ENCODE data around the gene UGT1A9.
A peak's percentile ranks its signal among the peaks of the same experiment; 100 is the strongest.
"Not testable (repeated sequence)": the region's sequence is repeated elsewhere in the genome, so short reads cannot be mapped to it uniquely, and the experiment has no call there.

Gene UGT1A9

DNA sequence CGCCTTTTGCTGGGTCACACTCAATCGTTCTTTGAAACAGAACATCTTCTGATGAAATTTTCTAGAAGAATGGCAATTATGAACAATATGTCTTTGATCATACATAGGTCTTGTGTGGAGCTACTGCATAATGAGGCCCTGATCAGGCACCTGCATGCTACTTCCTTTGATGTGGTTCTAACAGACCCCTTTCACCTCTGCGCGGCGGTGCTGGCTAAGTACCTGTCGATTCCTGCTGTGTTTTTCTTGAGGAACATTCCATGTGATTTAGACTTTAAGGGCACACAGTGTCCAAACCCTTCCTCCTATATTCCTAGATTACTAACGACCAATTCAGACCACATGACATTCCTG lies 41.5 kb downstream of the UGT1A9 start:
- no peak for DNase-seq

DNA sequence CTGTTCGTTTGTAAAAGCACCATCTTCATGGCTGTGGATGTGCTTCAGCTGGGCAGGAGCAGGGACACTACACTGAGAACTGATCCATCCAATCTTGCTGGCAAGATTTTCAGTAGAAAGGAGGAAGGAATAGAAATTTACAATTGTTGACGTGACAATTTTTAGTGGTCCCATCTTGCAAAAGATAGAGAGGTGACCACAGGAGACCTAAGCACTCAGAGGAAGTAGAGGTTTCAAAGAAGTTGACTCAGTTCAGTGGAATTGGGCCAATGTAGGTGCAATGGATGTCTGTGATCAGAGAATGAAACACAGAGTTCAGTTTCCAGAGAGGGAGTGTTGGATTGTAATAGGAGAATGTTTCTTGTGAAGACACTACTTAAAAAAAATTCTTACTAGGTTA lies 42.4 kb downstream of the UGT1A9 start:
- no peak for DNase-seq

DNA sequence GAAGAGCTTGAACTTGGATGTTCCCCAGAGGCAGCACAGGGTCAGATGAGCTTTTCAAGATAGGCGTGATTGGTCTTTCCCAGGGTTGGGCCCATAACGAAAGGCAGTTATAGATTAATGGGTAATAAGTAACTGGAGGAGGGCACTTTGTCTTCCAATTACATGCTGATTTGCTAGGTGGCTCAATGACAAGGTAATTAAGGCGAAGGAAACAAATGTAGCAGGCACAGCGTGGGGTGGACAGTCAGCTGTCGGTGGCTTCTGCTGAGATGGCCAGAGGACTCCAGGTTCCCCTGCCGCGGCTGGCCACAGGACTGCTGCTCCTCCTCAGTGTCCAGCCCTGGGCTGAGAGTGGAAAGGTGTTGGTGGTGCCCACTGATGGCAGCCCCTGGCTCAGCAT lies 46.9 kb downstream of the UGT1A9 start, which contains the start of gene UGT1A4:
Gene UGT1A4 (plus strand): TSS at position 185 of the 400 bp plus-strand sequence. CDS start 85 bp downstream, at position 270.
- peak in 1 of 3 experiments; percentile 7 for DNase-seq

DNA sequence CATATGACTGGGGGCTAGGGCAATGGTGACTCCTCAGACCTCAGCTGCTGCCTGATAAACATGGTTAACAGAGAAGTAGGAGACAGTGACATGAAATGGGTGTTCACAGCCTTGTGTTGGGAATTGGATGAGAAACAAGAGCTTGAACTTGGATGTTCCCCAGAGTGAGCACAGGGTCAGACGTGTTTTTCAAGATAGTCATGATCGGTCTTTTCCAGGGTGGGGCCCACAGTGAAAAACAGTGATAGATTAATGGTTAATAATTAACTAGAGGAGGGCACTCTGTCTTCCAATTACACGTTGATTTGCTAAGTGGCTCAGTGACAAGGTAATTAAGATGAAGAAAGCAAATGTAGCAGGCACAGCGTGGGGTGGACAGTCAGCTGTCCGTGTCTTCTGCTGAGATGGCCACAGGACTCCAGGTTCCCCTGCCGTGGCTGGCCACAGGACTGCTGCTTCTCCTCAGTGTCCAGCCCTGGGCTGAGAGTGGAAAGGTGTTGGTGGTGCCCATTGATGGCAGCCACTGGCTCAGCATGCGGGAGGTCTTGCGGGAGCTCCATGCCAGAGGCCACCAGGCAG lies 57.1 kb downstream of the UGT1A9 start, which contains the start of gene UGT1A3:
Gene UGT1A3 (plus strand): TSS at position 320 of the 579 bp plus-strand sequence. CDS start 85 bp downstream, at position 405.
- DNase-seq = no peak

DNA sequence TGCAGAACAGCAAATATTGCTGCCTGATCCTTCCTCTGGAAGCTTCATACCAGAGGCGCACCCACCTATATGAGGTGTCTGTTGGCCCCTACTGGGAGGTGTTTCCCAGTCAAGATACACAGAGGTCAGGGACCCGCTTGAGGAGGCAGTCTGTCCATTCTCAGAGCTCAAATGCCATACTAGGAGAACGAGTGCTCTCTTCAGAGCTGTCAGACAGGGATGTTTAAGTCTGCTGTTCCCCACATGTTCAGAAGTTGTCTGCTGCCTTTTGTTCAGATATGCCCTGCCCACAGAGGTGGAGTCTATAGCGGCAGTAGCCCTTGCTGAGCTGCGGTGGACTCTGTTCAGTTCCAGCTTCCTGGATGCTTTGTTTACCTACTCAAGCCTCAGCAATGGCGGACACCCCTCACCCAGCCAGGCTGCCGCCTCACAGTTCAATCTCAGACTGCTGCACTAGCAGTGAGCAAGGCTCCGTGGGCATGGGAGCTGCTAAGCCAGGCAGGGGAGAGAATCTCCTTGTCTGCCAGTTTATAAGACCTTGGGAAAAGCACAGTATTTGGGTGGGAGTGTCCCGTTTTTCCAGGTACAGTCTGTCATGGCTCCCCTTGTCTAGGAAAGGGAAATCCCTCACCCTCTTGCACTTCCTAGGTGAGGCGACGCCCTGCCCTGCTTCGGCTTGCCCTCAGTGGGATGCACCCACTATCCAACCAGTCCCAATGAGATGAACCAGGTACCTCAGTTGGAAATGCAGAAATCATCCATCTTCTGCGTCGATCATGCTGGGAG lies 65.4 kb downstream of the UGT1A9 start:
- DNase-seq = peak in 1 of 3 experiments; percentile 14

DNA sequence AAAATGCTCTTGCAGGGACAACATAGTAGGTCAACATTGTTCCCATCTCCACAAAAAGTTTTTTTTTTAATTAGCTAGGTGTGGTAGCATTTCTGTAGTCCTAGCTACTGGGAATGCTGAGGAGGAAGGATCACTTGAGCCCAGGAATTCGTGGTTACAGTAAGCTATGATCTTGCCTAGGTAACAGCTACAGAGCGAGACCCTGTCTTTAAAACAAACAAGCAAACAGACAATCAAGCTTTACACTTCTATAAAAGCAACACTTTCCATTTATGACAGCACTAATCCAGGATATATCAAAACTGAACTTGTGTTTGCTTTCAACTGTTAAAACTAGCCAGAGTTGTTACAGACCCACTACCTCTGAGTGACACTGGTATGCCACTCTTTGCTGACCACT lies 69.2 kb downstream of the UGT1A9 start:
- no peak for DNase-seq

DNA sequence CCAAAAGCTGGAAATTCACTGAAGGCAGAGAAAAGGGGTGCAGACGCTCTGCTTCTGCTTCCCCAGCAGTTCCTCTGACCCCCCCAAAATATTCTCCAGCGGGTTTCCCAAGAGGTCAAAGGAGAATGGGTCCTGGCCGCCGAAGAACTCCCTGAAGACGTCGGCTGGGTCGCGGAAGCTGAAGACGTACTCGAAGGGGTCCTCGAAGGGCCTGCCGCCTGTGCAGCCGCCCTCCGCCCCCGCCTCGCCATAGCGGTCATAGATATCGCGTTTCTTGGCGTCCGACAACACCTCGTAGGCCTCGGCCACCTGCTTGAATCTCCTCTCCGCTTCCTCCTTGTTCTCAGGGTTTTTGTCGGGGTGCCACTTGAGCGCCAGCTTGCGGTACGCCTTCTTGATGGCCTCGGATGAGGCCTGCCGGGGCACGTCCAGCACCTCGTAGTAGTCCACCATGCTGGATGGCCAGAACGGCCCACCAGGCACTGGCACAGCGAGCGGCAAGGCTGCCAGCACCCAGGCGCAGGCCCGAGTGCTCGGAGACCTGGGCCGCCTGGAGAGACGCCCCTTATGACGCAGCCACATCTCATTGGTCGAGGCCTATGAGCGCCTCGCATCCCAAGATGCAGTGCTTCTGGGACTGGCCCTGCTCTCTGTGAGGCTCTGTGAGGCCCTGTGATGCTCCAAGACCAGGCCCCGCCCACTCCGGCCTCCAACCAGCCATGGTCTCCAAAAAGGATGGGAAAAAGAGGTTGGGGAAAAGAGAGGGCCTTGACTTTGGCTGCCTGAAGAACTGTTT lies 72.0 kb downstream of the UGT1A9 start:
- DNase-seq = no peak

DNA sequence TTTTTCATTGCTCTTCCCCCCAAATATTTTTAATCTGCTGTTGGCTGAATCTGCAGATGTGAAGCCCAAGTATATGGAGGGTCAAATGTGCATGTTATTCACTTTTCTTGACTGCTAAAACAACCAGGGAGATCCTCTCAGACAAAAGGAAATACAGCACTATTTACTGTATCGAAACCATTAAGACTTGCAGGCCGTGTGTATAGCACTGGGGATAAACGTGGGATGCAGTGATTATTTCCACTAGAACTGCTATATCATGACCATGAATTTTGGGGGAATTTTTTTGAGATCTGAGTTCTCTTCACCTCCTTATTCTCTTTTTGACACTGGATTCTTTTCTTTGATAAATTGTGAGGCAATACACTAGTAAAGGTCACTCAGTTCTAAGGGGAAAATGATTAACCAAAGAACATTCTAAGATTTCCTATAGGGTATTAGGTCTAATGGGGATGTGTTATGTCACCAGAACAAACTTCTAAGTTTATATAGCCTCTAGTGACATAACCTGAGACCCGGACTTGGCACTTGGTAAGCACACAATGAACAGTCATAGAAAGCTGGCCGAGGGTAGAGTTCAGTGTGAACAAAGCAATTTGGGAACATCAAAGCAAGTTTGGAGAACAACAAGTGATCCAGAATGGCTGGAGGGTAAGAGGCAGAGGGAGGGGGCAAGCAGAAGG lies 73.5 kb downstream of the UGT1A9 start:
- DNase-seq = no peak

DNA sequence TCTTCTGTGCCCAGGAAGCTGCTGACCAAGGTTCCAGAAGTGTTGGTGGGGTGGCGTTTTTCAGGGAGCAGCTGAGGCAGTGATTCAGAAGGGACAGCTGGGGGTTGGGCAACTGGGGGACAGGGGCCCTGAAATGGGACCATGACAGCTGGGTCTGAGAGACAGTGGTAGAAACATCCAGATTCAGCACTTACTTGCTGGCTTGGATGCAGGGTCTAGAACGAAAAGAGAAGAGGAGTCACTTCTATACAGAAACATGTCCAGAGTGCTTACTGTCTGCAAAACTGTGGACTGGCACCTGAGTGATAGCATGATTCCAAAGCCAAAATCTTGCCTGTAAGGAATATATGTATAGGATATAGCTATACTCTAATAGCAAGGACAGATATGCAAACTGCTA lies 74.1 kb downstream of the UGT1A9 start:
- not testable (repeated sequence) for DNase-seq

DNA sequence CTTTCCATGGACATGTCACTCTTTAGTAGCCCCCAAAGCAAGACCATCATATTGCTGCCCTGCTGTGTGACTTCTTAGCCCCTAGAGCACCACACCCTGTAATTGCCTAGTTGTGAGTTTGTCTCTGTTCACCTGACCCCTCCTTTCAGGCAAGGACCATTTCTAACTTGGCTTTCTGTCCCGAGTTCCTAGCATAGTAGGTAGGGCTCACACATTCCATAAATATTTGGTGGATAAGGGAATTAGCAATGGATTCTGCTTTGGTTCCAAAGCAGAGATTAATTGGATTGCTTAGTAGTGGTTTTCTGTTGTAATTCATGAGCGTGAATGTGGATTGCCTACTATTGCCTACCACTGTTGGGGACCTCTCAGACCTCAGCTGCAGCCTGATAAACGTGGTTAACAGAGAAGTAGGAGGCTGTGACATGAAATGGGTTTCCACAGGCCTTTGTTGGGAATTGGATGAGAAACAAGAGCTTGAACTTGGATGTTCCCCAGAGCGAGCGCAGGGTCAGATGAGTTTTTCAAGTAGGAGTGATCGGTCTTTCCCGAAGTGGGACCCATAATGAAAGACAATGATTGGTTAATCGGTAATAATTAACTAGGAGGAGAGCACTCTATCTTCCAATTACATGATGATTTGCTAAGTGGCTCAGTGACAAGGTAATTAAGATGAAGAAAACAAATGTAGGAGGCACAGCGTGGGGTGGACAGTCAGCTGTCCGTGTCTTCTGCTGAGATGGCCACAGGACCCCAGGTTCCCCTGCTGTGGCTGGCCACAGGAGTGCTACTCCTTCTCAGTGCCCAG lies 75.0 kb downstream of the UGT1A9 start:
- DNase-seq = no peak

DNA sequence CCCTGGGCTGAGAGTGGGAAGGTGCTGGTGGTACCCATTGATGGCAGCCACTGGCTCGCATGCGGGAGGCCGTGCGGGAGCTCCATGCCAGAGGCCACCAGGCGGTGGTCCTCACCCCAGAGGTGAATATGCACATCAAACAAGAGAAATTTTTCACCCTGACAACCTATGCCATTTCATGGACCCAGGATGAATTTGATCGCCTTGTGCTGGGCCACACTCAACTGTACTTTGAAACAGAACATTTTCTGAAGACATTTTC lies 75.5 kb downstream of the UGT1A9 start:
- no peak for DNase-seq

DNA sequence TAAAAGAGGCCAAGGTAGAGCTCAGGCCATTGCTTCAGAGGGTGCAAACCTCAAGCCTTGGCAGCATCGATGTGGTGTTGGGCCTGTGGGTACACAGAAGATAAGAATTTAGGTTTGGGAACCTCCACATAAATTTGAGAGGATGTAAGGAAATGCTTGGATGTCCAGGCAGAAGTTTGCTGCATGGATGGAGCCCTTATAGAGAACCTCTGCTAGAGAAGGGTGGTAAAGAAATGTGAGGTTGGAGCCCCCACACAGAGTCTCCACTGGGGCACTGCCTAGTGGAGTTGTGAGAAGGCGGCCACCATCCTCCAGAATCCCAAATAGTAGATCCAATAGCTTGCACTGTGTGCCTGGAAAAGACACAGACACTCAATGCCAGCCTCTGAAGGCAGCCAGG lies 79.0 kb downstream of the UGT1A9 start:
- not testable (repeated sequence) for DNase-seq

DNA sequence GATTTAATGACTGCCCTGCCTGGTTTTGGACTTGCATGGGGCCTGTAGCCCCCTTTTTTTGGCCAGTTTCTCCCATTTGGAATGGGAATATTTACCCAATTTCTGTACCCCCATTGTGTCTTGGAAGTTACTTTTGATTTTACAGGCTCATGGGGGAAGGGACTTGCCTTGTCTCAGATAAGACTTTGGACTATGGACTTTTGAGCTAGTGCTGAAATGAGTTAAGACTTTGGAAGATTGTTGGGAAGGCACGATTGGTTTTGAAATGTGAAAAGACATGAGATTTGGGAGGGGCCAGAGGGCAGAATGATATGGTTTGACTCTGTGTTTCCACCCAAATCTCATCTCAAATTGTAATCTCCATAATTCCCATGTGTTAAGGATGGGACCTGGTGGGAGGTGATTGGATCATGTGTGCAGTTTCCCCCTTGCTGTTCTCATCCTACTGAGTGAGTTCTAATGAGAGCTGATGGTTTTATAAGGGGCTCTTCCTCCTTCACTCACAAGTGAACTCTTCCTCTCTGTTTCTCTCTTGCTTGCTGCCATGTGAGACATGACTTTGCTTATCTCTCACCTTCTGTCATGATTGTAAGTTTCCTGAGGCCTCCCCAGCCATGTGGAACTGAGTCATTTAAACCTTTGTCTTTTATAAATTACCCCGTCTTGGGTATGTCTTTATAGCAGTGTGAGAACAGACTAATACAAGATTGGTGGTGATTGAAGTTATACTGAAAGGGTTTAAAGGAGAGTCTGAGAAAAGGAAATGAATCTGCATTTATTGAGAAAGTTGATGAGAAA lies 79.7 kb downstream of the UGT1A9 start:
- DNase-seq = not testable (repeated sequence)

DNA sequence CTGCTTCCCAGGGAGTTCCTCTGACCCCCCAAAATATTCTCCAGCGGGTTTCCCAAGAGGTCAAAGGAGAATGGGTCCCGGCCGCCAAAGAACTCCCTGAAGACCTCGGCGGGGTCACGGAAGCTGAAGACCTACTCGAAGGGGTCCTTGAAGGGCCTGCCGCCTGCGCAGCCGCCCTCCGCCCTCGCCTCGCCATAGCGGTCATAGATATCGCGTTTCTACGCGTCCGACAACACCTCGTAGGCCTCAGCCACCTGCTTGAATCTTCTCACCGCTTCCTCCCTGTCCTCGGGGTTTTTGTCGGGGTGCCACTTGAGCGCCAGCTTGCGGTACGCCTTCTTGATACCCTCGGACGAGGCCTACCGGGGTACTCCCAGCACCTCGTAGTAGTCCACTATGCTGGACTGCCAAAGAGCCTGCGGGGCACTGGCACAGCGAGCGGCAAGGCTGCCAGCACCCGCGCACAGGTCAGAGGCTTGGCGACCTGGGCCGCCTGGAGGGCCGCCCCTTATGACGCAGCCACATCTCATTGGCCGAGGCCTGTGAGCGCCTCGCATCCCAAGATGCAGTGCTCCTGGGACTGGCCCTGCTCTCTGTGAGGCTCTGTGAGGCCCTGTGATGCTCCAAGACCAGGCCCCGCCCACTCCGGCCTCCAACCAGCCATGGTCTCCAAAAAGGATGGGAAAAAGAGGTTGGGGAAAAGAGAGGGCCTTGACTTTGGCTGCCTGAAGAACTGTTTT lies 83.3 kb downstream of the UGT1A9 start:
- no peak for DNase-seq

DNA sequence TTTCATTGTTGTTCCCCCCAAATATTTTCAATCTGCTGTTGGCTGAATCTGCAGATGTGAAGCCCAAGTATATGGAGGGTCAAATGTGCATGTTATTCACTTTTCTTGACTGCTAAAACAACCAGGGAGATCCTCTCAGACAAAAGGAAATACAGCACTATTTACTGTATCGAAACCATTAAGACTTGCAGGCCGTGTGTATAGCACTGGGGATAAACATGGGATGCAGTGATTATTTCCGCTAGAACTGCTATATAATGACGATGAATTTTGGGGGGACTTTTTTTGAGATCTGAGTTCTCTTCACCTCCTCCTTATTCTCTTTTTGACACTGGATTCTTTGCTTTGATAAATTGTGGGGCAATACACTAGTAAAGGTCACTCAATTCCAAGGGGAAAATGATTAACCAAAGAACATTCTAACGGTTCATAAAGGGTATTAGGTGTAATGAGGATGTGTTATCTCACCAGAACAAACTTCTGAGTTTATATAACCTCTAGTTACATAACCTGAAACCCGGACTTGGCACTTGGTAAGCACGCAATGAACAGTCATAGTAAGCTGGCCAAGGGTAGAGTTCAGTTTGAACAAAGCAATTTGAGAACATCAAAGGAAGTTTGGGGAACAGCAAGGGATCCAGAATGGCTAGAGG lies 84.9 kb downstream of the UGT1A9 start:
- no peak for DNase-seq

DNA sequence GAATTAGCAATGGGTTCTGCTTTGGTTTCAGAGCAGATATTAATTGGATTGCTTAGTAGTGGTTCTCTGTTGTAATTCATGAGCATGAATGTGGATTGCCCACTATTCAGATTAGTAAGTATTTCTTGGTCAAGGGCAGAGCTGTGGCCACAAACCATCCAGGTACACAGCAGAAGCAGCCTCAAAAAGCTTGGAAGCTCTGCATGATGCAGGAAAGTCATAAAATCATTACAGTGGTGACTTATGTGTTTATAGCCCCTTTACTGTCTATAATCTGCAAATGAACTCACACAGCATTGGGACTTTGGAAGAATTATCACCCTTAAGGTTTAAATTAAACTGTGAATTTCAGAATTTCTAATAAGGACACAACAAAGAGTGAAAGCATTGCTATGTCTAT lies 86.4 kb downstream of the UGT1A9 start:
- DNase-seq = no peak

DNA sequence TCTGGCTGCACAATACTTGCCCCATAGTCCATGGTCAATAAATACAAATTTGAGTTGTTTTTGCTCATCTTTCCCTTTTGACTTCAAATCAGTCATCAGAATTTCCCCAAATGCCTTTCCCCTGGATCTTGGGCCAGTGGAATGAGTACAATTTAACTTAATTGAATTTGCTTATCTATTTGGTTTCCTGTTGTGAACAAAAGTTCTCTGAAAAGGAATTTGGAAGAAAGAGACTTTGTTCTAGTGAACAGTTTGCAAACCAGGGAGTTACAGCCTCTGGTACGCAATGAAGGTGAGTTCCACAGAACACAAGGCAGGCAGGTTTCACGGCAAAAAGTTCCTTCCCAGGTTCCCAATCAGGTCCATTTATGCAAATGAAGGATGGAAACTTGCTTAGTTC lies 87.2 kb downstream of the UGT1A9 start:
- DNase-seq = no peak

DNA sequence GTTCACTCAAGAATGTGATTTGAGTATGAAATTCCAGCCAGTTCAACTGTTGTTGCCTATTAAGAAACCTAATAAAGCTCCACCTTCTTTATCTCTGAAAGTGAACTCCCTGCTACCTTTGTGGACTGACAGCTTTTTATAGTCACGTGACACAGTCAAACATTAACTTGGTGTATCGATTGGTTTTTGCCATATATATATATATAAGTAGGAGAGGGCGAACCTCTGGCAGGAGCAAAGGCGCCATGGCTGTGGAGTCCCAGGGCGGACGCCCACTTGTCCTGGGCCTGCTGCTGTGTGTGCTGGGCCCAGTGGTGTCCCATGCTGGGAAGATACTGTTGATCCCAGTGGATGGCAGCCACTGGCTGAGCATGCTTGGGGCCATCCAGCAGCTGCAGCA lies 88.3 kb downstream of the UGT1A9 start, which contains the start of gene UGT1A1:
Gene UGT1A1 (plus strand): TSS at position 228 of the 400 bp plus-strand sequence. CDS start 18 bp downstream, at position 246.
- DNase-seq = no peak

DNA sequence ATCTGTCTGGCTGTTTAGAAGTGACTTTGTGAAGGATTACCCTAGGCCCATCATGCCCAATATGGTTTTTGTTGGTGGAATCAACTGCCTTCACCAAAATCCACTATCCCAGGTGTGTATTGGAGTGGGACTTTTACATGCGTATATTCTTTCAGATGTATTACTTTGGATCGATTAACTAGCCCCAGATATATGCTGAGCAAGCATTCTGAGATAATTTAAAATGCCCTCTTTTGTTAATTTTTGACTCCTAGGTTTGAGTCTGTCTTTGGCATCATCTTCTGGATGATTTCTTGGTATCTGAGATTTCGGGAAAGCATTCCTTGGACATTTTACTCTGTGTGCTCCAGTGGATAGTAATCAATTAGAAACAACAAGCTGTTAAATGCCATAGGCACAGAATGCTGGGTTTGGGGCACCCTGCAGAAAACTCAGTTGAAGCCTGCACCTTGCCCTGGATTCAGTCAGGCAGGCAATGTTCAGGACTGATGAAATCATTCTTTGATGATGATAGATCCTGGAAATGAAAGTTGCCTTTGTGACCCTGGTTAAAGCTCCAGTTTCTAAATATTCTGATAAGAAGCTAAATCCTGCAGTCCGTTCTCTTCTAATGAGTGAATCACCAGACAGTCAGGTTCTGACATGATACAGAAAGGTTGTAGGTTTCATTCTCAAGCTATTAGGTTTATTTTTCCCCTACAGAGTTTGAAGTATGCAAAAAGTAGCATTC lies 89.5 kb downstream of the UGT1A9 start:
- no peak for DNase-seq

Data from NCI-H1417 (cell line).